CD4-positive, alpha-beta T cell treated with Interleukin-17A for 1 hour (primary cell): ENCODE data around the gene DYRK1A.

Source experiments
- DNase-seq: peaks from one replicate; pipeline ENCODE4 v3.0.0-alpha.2; 2020

DYRK1A gene

DNA sequence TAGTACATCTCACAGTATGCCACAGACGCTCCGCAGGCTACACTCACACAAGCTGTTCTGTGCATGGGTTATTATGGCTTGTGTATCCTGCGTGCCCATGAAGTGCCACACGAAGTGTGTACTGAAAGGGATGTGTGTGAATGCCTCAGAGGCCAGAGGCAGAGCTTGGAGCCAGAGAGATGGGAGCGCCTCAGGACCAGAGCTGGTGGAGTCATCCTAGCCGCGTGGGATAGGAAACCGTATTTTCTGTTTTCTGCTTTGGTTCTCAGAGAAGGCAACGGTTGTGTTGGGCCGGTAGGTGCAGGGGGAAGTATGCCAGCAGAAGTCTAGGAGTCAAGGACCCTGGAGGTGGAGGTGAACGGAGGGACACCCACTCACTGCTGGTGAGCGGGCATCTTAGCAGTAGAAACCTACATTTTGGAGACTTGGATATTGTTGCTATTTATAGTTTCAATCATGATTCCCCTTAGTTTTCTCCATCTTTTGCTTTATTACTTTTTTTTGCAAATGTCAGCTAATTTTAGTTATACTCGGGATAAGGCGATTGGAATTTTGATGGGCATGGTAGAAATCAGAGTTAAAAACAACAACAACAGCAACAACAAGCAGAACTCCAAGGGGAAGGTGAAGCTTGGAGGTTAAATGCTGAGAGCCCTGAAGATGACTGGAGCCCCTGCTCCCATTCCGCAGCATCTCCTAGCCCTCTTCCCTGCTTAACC lies 188.2 kb downstream of the DYRK1A start:
- DNase-seq = no peak

- DNase-seq = no peak
Measured at GRCh38 chr21:37555672-37556261, 189.2 kb downstream of the DYRK1A start.

GRCh38 chr21:37557261-37557950 lies 190.8 kb downstream of the DYRK1A start:
- DNase-seq = no peak

- no peak for DNase-seq
Measured at GRCh38 chr21:37558676-37559211, 192.2 kb downstream of the DYRK1A start.

GRCh38 chr21:37560385-37560784 lies 193.8 kb downstream of the DYRK1A start:
- no peak for DNase-seq

DNA sequence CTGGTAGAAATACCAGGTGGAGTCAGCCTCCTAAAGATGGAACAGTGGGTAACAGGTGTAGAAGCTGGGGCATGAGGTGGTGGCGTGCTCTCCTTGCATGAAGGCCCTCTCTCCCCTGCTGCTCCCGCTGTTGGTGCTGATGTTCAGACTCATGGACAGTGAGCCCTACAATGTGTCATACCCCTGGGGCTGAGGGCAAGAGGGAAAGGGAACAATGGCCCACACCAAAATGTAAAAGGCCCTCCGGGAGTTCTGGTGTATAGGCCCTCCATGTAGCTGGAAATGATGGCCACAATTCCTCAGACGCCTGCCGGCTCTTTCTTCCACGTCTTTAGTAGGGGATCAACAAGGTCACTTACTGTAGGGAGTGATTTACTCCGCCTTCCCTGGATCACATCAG lies 194.9 kb downstream of the DYRK1A start:
- no peak for DNase-seq

DNA sequence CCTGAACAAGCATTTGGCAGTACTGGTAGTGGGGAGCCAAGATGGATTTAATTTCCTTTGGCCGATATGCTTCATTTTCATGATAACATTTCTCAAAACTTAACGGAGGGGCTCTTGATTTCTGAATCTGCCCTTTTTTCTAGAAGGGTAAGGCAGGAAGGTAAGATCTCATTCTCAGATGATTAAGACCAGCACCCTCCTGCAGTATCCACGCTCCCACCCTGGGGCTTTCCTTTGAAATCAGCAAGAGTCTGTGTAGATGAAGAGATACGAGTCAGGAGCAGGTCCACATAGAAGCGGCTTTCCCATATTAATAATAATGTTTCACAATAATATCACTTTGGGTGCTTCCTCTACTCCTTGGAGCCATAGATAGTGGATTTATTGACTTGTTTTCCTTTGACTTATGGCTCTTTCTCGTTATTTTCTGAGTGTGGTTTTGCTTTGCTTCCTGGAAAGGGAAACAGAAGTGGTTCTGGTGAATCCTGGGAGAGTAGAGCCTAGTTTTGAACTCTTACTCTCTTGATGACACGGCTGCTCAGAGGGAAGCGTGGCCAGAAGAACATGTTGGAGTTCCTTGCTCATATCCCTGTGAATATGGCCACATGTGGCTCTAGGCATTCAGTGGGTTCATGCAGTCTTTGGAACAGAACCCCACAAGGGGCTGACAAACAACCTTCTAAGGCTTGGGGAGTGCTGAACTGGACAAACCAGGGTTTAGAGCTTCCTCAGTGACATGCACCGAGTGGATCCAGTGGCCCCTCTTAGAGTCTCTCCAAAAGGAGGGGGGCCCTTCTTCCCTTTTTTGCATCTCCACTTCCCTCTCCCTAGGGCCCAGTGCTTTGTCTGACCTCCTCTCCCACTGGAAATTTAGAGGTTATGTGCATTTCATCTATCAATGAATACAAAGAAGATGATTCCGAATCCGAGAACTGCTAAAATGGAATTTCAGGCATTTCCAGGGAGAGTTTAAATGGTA lies 195.7 kb downstream of the DYRK1A start:
- no peak for DNase-seq

DNA sequence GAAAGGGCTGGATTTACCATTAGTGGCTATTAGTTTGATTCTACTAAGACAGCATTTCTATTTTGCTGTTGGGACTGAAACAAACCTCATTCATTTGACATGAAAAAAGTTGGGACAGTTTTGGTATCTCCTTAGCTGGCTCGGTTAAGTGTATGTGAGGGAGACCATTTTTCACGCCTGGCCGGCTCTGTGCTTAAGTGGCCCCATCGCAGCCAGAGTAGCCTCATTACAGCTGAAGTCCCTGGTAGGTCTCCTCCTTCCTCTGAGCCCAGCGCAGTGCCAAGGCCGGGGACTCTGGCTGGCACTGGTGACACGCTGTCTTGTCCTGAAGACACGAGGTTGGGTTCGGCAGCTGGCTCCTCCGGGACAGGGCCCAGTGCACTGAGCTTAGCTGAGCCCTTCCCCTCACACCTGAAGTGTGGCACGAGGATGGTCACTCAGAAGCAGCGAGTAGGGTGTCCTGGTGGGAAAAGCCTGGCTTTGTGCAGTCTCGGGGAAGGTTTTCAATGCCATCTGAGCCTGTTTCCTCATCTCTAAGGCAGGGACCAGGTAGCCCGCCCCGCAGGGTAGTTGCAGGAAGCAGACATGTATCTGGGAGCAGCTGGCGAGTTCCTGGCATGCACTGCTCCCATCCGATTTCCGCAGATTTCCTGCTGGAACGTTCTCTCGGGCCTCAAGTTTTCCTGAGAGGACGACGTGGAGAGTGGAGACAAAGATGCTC lies 196.5 kb downstream of the DYRK1A start:
- no peak for DNase-seq

- peak; percentile 89 for DNase-seq
Measured at GRCh38 chr21:37563641-37564340, 197.2 kb downstream of the DYRK1A start.

DNA sequence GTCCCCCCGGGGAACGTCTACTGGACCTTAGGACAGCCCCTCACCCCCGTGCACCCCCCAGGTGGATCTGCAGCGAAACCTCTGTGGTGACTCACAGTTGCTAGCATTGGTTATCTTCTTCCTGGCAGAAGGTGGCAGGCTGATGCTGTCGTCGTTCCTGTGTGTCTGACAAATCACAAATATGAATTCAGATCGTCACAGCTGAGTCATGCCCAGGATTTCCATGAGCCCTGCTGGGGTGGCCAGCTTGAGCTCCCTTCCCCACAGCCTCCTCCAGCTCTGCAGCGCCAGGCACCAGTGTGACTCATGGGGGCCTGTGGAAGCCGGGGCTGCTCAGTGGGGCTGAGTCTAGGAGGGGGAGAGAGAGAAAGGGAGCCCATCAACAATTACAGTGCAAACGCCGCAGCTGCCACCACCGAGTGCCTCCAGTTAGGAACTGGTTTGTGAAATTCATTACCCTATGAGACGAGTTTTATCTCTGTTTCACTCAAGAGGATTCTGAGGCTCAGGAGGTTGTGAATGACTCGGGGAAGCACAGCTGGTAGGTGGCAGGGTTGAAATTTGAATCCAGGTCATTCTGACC lies 197.9 kb downstream of the DYRK1A start:
- peak; percentile 90 for DNase-seq

DNA sequence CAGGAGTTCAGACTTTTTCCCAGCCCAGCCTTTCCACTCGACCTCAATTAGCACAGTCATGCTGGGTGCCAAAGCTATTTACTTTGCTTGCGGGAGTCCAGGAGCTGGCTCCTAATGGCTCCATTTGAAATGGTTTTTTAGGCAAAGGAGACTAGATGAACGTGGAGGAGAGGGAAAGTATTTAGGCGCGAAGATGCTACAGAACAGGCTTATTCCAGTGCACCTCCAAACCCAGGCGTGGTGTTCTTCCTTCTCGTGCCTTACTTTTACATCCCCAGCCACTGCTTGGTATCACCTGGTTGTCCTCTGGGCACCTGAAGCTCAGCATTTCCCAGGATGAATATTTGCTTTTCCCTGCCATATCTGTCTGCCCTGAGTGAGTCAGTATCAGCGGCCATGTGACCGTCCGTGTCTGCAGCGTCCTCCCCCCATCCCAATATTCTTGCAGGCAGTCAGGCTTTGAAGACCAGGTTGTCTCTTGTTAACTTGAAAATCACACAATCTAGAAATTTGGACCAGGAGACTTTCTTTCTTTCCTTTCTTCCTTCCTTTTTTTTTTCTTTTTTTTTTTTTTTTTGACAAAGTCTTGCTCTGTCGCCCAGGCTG lies 198.5 kb downstream of the DYRK1A start:
- no peak for DNase-seq

- DNase-seq = no peak
Measured at GRCh38 chr21:37565530-37566223, 199.1 kb downstream of the DYRK1A start.

GRCh38 chr21:37566790-37567615 lies 200.4 kb downstream of the DYRK1A start:
- no peak for DNase-seq

DNA sequence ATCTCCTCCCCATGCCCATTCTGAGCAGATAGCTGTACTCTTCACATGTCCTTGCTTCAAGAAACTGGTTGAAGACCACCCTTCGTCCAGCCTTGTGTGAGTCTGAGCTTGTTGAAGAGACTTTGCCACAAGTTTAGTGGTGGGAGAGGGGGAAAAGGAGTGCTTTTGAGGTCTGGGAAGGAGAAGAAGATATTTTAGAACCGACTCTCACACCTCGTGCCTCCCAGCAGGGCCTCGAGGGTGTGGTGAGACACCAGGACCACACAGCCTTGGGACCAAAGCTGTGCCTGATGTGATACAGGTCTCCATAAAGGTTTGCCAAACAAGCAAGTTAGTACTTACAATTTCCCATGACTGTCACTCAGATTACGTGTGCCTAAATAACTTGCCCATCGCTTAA lies 201.8 kb downstream of the DYRK1A start:
- DNase-seq = no peak

GRCh38 chr21:37568916-37569315 lies 202.3 kb downstream of the DYRK1A start:
- no peak for DNase-seq

DNA sequence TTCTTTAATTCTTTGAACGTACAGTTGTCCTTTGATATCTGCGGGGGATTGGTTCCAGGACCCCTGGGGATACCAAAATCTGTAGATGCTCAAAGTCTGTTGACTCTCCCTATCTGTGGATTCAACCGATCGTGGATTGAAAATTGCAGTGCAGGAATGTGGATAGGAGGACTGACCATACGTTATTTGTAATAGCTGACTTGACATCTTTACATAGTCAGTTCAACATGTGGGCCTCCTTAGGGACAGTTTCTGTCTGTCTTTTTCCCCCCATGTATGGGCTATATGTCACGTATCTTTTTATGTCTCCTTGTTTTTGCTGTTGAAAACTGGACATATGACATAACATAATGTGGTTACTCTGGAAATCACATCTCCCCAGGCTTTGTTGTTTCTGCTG lies 204.9 kb downstream of the DYRK1A start:
- no peak for DNase-seq

- DNase-seq = no peak
Measured at GRCh38 chr21:37574316-37574715, 207.7 kb downstream of the DYRK1A start.

DNA sequence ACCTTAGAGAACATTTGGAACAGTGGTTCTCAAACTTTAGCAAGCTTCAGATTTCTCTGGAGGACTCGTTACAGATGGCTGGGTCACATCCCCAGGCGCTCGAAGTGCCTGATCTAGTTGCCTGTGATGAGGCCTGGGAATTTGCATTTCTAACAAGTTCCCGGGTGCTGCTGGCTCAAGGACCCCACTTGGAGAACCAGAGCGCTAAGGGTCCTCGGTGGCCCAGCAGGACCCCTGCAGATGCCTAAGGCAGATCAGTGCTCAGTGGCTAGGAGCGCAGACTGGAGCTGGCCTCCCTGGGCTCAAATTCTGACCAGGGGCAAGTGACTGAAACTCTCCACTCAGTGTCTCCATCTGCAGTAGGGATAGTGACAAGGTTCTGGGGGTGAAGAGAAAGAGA lies 208.2 kb downstream of the DYRK1A start:
- no peak for DNase-seq

DNA sequence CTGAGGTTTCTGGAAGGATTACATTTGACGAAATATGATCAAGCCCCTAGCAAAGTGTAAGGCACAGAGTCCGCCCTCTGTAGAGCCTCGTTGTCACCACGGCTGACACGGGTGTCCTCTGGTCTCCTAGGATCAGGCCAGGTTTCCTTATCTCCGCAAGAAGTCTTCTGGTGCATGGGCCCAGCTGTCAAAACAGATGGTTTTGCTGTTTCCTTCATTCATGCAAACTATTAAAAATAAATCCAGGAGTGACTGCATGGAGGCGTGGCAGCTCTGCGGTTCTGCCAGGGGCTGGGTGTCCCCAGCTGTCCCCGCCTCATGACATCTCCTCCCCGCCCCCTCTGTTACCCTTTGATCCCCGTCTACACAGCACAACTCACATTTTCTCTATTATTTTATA lies 209.0 kb downstream of the DYRK1A start:
- DNase-seq = no peak
